HCT116 (cell line): ENCODE data around the gene EGFL8. TPM values are rescaled to one million over a fixed set of nuclear protein-coding genes. Genes with fewer than 3 reads are reported as not detected.
A peak's percentile ranks its signal among the peaks of the same experiment; 100 is the strongest.
"Not testable (repeated sequence)": the region's sequence is repeated elsewhere in the genome, so short reads cannot be mapped to it uniquely, and the experiment has no call there.

Experiments
- ATAC-seq: fragments of 200-7000 bp; cut with Tn5 transposase; 2 replicates; pipeline ENCODE4 v1.9.1; 2020; ENCODE audit warnings: mild to moderate bottlenecking, moderate library complexity
- BruUV-seq: library from RNA; stranded (reverse); fragments of 400-500 nt; replicated peaks from 2 replicates; lab custom pipeline; 2021; lab: Mats Ljungman, UMichigan
- CTCF ChIA-PET: fragments of 300-600 bp; sonication (Branson Sonifier 250); formaldehyde crosslinking; loops from one replicate; lab custom pipeline; 2021; ENCODE audit warnings: antibody characterized with exemption; lab: Charles Lee
- POLR2A ChIA-PET: fragments of 300-600, 350-600 bp; sonication (Branson Sonifier 250); formaldehyde crosslinking; loops from one replicate; lab custom pipeline; 2021; ENCODE audit warnings: antibody characterized with exemption; lab: Charles Lee
- RAD21 ChIA-PET, 2 experiments: fragments of 300-600 bp; sonication (Branson Sonifier 250); formaldehyde crosslinking; loops; one replicate each; lab custom pipeline; 2023; ENCODE audit warnings: low total read pairs in 2 of 2; ENCODE audit not compliant: uncharacterized antibody in 2 of 2, unreplicated experiment in 2 of 2, low non-redundant PET in 1 of 2; lab: Charles Lee
- DNase-seq: peaks from one replicate; pipeline ENCODE4 v3.0.0-alpha.2; 2010; ENCODE audit warnings: low read depth, low spot score
- H2AFZ ChIP-seq: fragments of 200-600 bp; shearing (Covaris generic), sonication (generic); 2 replicates; pipeline ENCODE4 v1.6.1; 2017; ENCODE audit warnings: low read depth, mixed run types, mixed read lengths, antibody characterized with exemption, low read length; ENCODE audit not compliant: poor library complexity, severe bottlenecking
- H3K27ac ChIP-seq: 2 replicates; pipeline ENCODE4 v1.5.1; 2012; ENCODE audit warnings: low read depth, low read length
- H3K27me3 ChIP-seq: fragments of 200-600 bp; sonication (generic); 2 replicates; pipeline ENCODE4 v1.6.1; 2016; ENCODE audit warnings: mixed run types, low read length, mixed read lengths; ENCODE audit not compliant: insufficient read depth
- H3K36me3 ChIP-seq, 2 experiments: fragments of 200-500 bp in 1 of 2; fragments of 200-600 bp in 1 of 2; sonication (Bioruptor generic) in 1 of 2; sonication (generic) in 1 of 2; 2 replicates each; pipeline versions ENCODE4 v1.5.1 to v1.6.1; 2014 to 2016; ENCODE audit warnings: low read length in 2 of 2, inconsistent platforms in 1 of 2, mixed read lengths in 1 of 2, mixed run types in 1 of 2; ENCODE audit not compliant: insufficient read depth in 2 of 2, control insufficient read depth in 1 of 2
- H3K4me1 ChIP-seq, 2 experiments: fragments of 200-600 bp in 1 of 2; sonication (generic) in 1 of 2; 2 replicates each; pipeline versions ENCODE4 v1.5.1 to v1.6.1; 2012 to 2017; ENCODE audit warnings: low read length in 2 of 2, inconsistent platforms in 1 of 2, mild to moderate bottlenecking in 1 of 2, mixed read lengths in 1 of 2, mixed run types in 1 of 2, moderate library complexity in 1 of 2; ENCODE audit not compliant: insufficient read depth in 2 of 2, control insufficient read depth in 1 of 2
- H3K4me2 ChIP-seq: fragments of 200-600 bp; sonication (generic); 2 replicates; pipeline ENCODE4 v1.6.1; 2017; ENCODE audit warnings: mixed run types, low read length, mixed read lengths
- H3K4me3 ChIP-seq, 2 experiments: fragments of 200-600 bp in 1 of 2; sonication (generic) in 1 of 2; replicated peaks in 1 of 2; 2 replicates each; pipeline ENCODE4 v1.5.1; 2011 to 2016; ENCODE audit warnings: low read length in 2 of 2, control low read depth in 1 of 2, low read depth in 1 of 2, mild to moderate bottlenecking in 1 of 2, mixed read lengths in 1 of 2, mixed run types in 1 of 2
- H3K79me2 ChIP-seq: fragments of 200-600 bp; sonication (generic); 2 replicates; pipeline ENCODE4 v1.6.1; 2017; ENCODE audit warnings: mild to moderate bottlenecking, mixed run types, low read length, moderate library complexity, mixed read lengths; ENCODE audit not compliant: insufficient read depth
- H3K9ac ChIP-seq: fragments of 200-600 bp; sonication (generic); 2 replicates; pipeline ENCODE4 v1.6.1; 2016; ENCODE audit warnings: low read length, mixed read lengths
- H3K9me2 ChIP-seq: fragments of 200-600 bp; sonication (generic), shearing (Covaris generic); 2 replicates; pipeline ENCODE4 v1.6.1; 2017; ENCODE audit warnings: mixed run types, mild to moderate bottlenecking, moderate library complexity; ENCODE audit not compliant: insufficient read depth
- H3K9me3 ChIP-seq, 2 experiments: fragments of 200-500 bp in 1 of 2; fragments of 200-600 bp in 1 of 2; sonication (Bioruptor generic) in 1 of 2; sonication (generic) in 1 of 2; 2 replicates each; pipeline ENCODE4 v1.6.1; 2014 to 2017; ENCODE audit warnings: low read length in 2 of 2, mixed read lengths in 2 of 2, inconsistent platforms in 1 of 2, low read depth in 1 of 2, mild to moderate bottlenecking in 1 of 2, mixed run types in 1 of 2, moderate library complexity in 1 of 2; ENCODE audit not compliant: control insufficient read depth in 1 of 2, insufficient read depth in 1 of 2
- H4K20me1 ChIP-seq: fragments of 200-600 bp; sonication (generic), shearing (Covaris generic); 2 replicates; pipeline ENCODE4 v1.6.1; 2017; ENCODE audit warnings: mixed run types, mild to moderate bottlenecking, moderate library complexity; ENCODE audit not compliant: insufficient read depth
- CEBPB ChIP-seq: IDR thresholded peaks from 2 replicates; pipeline ENCODE4 v1.6.1; 2012; ENCODE audit warnings: low read depth
- EGR1 ChIP-seq: IDR thresholded peaks from 2 replicates; pipeline ENCODE4 v1.6.1; 2012; ENCODE audit warnings: low read depth
- ELF1 ChIP-seq: IDR thresholded peaks from 2 replicates; pipeline ENCODE4 v1.6.1; 2012; ENCODE audit warnings: low read depth, borderline replicate concordance
- EZH2phosphoT487 ChIP-seq: fragments of 200-600 bp; IDR thresholded peaks from 2 replicates; pipeline ENCODE4 v1.6.1; 2018; ENCODE audit warnings: antibody characterized with exemption, borderline replicate concordance
- FOSL1 ChIP-seq: IDR thresholded peaks from 2 replicates; pipeline ENCODE4 v1.6.1; 2012; ENCODE audit warnings: low read depth
- JUND ChIP-seq: IDR thresholded peaks from 2 replicates; pipeline ENCODE4 v1.6.1; 2012
- POLR2A ChIP-seq: IDR thresholded peaks from 2 replicates; pipeline ENCODE4 v1.7.0; 2011; ENCODE audit warnings: borderline replicate concordance; ENCODE audit not compliant: insufficient read depth, insufficient read length; ENCODE audit errors: extremely low read depth
- POLR2AphosphoS5 ChIP-seq: IDR thresholded peaks from 2 replicates; pipeline ENCODE4 v1.6.1; 2011; ENCODE audit warnings: mild to moderate bottlenecking, low read depth, low read length, moderate library complexity
- RAD21 ChIP-seq: IDR thresholded peaks from 2 replicates; pipeline ENCODE4 v1.6.1; 2012; ENCODE audit warnings: low read depth, mild to moderate bottlenecking
- SIN3A ChIP-seq: IDR thresholded peaks from 2 replicates; pipeline ENCODE4 v1.6.1; 2012; ENCODE audit warnings: low read depth
- SP1 ChIP-seq: IDR thresholded peaks from 2 replicates; pipeline ENCODE4 v1.6.1; 2012; ENCODE audit warnings: low read depth
- SRF ChIP-seq: IDR thresholded peaks from 2 replicates; pipeline ENCODE4 v1.6.1; 2012; ENCODE audit warnings: low read depth
- YY1 ChIP-seq: IDR thresholded peaks from 2 replicates; pipeline ENCODE4 v1.6.1; 2011; ENCODE audit warnings: low read length, low read depth, moderate library complexity, mild to moderate bottlenecking; ENCODE audit not compliant: insufficient replicate concordance; ENCODE audit errors: extremely low read depth
- intact Hi-C: fragments of 100-400 bp; cut with micrococcal nuclease; formaldehyde crosslinking; loops from 2 replicates; pipeline ENCODE4 v1.10.0; 2022
- total RNA-seq: library from RNA; stranded (reverse); gene quantifications from one replicate; pipeline ENCODE4 v1.2.1, GENCODE V29; 2021; ENCODE audit not compliant: unreplicated experiment
- TF ChIP-seq, protein P1 (sequence below): IDR thresholded peaks from 2 replicates; pipeline ENCODE4 v1.6.1; 2012
- TF ChIP-seq, protein P2 (sequence below), 3 experiments: fragments of 200-600 bp in 1 of 3; sonication (generic) in 1 of 3; IDR thresholded peaks in 2 of 3; conservative IDR thresholded peaks in 1 of 3; 2 replicates each; pipeline ENCODE4 v1.5.1; 2012 to 2017; ENCODE audit warnings: low read depth in 2 of 3, low read length in 2 of 3, antibody characterized with exemption in 1 of 3, borderline replicate concordance in 1 of 3, control low read depth in 1 of 3, mild to moderate bottlenecking in 1 of 3, mixed read lengths in 1 of 3, mixed run types in 1 of 3, moderate library complexity in 1 of 3; ENCODE audit not compliant: insufficient read depth in 1 of 3
- TF ChIP-seq, protein P3 (sequence below): IDR thresholded peaks from 2 replicates; pipeline ENCODE4 v1.6.1; 2012; ENCODE audit warnings: low read depth
- TF ChIP-seq, protein P4 (sequence below): IDR thresholded peaks from 2 replicates; pipeline ENCODE4 v1.6.1; 2012

The EGFL8 gene
- total RNA-seq, 1 experiment from 2014 or later = 29.0 TPM

DNA sequence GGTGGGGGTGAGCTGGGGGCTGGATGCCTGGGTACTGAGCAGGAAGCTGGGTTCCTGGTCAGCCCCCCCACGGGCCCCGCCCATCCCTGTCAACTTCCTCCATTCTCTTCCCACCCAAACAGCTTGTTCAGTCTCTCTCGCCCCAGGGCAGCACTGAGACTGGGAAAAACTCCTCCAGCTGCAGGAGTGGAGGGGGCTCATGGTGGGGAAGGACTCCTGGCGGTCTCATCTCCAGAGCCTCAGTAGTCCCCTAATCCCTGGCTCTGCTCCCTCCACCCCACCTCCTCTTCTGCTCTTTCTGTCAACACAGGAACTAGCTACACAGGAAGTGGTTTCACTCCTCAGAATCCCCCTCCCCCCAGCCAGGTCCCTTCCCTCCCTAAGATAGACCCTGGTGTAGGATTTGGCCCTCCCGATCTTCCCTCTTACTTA, 28.2 kb downstream of the EGFL8 start, which contains the start of gene GPSM3:
Gene GPSM3, minus strand, starts transcription at position 36 of the 432 bp plus-strand sequence. CDS start 130 bp downstream, outside the sequence.
- peak within 1 kb of the TSS; percentile 16; the same call in 1 of the 2 replicates for H3K9ac ChIP-seq
- H3K4me1 ChIP-seq = peaks cover 33 to 69% of the 10 kb centered on the region in 2 experiments
- no peak within 1 kb of the TSS for H3K4me3 ChIP-seq
- ChIA-PET RAD21 (no interaction called here), CTCF (no interaction called here), POLR2A (interaction anchor here (1.0 kb wide), 1 partner anchor 16 kb away, joined by 5 read pairs; no protein-coding TSS in a partner anchor)
- no peak within 1 kb of the TSS for H2AFZ ChIP-seq
- H3K79me2 ChIP-seq = peaks cover 13% of the 10 kb centered on the region
- ATAC-seq (no peak), DNase-seq (no peak)
- H3K4me2 ChIP-seq = peak within 1 kb of the TSS; percentile 52
- intact Hi-C loops = no loop called here
- no peak for TF ChIP-seq CEBPB
- no peak for TF ChIP-seq POLR2A
- no peak for TF ChIP-seq FOSL1
- no peak for TF ChIP-seq EZH2phosphoT487
- TF ChIP-seq, protein P1, sequence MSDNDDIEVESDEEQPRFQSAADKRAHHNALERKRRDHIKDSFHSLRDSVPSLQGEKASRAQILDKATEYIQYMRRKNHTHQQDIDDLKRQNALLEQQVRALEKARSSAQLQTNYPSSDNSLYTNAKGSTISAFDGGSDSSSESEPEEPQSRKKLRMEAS = no peak
- TF ChIP-seq POLR2AphosphoS5 = no peak
- no peak for TF ChIP-seq YY1
- TF ChIP-seq, protein P2, sequence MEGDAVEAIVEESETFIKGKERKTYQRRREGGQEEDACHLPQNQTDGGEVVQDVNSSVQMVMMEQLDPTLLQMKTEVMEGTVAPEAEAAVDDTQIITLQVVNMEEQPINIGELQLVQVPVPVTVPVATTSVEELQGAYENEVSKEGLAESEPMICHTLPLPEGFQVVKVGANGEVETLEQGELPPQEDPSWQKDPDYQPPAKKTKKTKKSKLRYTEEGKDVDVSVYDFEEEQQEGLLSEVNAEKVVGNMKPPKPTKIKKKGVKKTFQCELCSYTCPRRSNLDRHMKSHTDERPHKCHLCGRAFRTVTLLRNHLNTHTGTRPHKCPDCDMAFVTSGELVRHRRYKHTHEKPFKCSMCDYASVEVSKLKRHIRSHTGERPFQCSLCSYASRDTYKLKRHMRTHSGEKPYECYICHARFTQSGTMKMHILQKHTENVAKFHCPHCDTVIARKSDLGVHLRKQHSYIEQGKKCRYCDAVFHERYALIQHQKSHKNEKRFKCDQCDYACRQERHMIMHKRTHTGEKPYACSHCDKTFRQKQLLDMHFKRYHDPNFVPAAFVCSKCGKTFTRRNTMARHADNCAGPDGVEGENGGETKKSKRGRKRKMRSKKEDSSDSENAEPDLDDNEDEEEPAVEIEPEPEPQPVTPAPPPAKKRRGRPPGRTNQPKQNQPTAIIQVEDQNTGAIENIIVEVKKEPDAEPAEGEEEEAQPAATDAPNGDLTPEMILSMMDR (IDR thresholded peaks at IDR 0.05 in 2 of 3, conservative IDR thresholded peaks at IDR 0.05 in 1 of 3; ENCODE audit: borderline replicate concordance in 1 of 3, insufficient read depth in 1 of 3, low read depth in 2 of 3, low read length in 2 of 3) = no peak
- TF ChIP-seq SIN3A = no peak
- no peak for TF ChIP-seq JUND
- no peak for TF ChIP-seq EGR1
- no peak for TF ChIP-seq RAD21
- no peak for TF ChIP-seq ELF1
- TF ChIP-seq, protein P3, sequence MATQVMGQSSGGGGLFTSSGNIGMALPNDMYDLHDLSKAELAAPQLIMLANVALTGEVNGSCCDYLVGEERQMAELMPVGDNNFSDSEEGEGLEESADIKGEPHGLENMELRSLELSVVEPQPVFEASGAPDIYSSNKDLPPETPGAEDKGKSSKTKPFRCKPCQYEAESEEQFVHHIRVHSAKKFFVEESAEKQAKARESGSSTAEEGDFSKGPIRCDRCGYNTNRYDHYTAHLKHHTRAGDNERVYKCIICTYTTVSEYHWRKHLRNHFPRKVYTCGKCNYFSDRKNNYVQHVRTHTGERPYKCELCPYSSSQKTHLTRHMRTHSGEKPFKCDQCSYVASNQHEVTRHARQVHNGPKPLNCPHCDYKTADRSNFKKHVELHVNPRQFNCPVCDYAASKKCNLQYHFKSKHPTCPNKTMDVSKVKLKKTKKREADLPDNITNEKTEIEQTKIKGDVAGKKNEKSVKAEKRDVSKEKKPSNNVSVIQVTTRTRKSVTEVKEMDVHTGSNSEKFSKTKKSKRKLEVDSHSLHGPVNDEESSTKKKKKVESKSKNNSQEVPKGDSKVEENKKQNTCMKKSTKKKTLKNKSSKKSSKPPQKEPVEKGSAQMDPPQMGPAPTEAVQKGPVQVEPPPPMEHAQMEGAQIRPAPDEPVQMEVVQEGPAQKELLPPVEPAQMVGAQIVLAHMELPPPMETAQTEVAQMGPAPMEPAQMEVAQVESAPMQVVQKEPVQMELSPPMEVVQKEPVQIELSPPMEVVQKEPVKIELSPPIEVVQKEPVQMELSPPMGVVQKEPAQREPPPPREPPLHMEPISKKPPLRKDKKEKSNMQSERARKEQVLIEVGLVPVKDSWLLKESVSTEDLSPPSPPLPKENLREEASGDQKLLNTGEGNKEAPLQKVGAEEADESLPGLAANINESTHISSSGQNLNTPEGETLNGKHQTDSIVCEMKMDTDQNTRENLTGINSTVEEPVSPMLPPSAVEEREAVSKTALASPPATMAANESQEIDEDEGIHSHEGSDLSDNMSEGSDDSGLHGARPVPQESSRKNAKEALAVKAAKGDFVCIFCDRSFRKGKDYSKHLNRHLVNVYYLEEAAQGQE = no peak
- TF ChIP-seq, protein P4, sequence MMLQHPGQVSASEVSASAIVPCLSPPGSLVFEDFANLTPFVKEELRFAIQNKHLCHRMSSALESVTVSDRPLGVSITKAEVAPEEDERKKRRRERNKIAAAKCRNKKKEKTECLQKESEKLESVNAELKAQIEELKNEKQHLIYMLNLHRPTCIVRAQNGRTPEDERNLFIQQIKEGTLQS = no peak
- no peak for TF ChIP-seq SRF
- no peak for TF ChIP-seq SP1
- H4K20me1 ChIP-seq = no peaks in the 10 kb centered on the region
- H3K9me3 ChIP-seq = no peaks in the 10 kb centered on the region
- no peaks in the 10 kb centered on the region for H3K36me3 ChIP-seq
- BruUV-seq = no TSS peak
- no peak within 1 kb of the TSS; the same call in 1 of the 2 replicates for H3K27ac ChIP-seq
- no peaks in the 10 kb centered on the region for H3K27me3 ChIP-seq
- H3K9me2 ChIP-seq = no peaks in the 10 kb centered on the region

DNA sequence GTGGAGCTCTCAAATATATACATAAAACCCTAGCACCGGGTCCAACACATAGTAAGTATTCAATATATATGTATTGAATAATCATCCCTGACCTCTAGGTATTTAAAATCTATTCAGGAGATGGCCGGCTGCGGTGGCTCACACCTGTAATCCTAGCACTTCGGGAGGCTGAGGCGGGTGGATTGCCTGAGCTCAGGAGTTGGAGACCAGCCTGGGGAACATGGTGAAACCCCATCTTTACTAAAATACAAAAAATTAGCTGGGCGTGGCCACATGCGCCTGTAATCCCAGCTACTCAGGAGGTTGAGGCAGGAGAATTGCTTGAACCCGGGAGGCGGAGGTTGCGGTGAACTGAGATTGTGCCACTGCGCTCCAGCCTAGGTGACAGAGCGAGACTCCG, 28.7 kb downstream of the EGFL8 start:
- H3K9me2 ChIP-seq, H3K36me3 ChIP-seq, H2AFZ ChIP-seq, H3K9me3 ChIP-seq, H3K27ac ChIP-seq, H3K4me3 ChIP-seq, RAD21 ChIA-PET, DNase-seq, ATAC-seq, H4K20me1 ChIP-seq, BruUV-seq, intact Hi-C loops, H3K27me3 ChIP-seq, H3K9ac ChIP-seq, CTCF ChIA-PET: not testable (repeated sequence)
- H3K79me2 ChIP-seq = peaks cover 13% of the 10 kb centered on the region
- POLR2A ChIA-PET = interaction anchor here (1.0 kb wide), 1 partner anchor 16 kb away, joined by 5 read pairs; no protein-coding TSS in a partner anchor
- peak overlapping the region; percentile 52 for H3K4me2 ChIP-seq
- H3K4me1 ChIP-seq = peaks cover 33 to 73% of the 10 kb centered on the region in 2 experiments
